GM23338 (cell line): ENCODE results near the gene COQ6. TPM values are rescaled to one million over a fixed set of nuclear protein-coding genes. Genes with fewer than 3 reads are reported as not detected.

ENCODE experiments used
- ATAC-seq: fragments of 200-7000 bp; cut with Tn5 transposase; 3 replicates; pipeline ENCODE4 v1.9.1; 2020
- DNase-seq: peaks from one replicate; pipeline ENCODE4 v3.0.0-alpha.2; 2015; ENCODE audit warnings: low spot score
- H2AFZ ChIP-seq: fragments of 200-600 bp; sonication (generic); 2 replicates; pipeline ENCODE4 v1.8.0; 2016; ENCODE audit warnings: antibody characterized with exemption, mild to moderate bottlenecking, moderate library complexity
- H3F3A ChIP-seq: fragments of 200-600 bp; sonication (generic); replicated peaks from 2 replicates; pipeline ENCODE4 v1.8.0; 2017; ENCODE audit warnings: antibody characterized with exemption, mixed run types, low read depth
- H3K27ac ChIP-seq: fragments of 200-600 bp; sonication (generic); 2 replicates; pipeline ENCODE4 v1.6.1; 2016; ENCODE audit warnings: low read depth
- H3K27me3 ChIP-seq: fragments of 200-600 bp; sonication (generic); 2 replicates; pipeline ENCODE4 v1.8.0; 2016; ENCODE audit warnings: mild to moderate bottlenecking, mixed run types, moderate library complexity; ENCODE audit not compliant: insufficient read depth
- H3K36me3 ChIP-seq: fragments of 200-600 bp; sonication (generic); 2 replicates; pipeline ENCODE4 v1.8.0; 2016; ENCODE audit warnings: mild to moderate bottlenecking; ENCODE audit not compliant: insufficient read depth
- H3K4me1 ChIP-seq: fragments of 200-600 bp; sonication (generic); 2 replicates; pipeline ENCODE4 v1.8.0; 2016; ENCODE audit warnings: mild to moderate bottlenecking, moderate library complexity; ENCODE audit not compliant: insufficient read depth
- H3K4me2 ChIP-seq: fragments of 200-600 bp; sonication (generic); 2 replicates; pipeline ENCODE4 v1.7.1; 2017; ENCODE audit warnings: mixed run types
- H3K4me3 ChIP-seq: fragments of 200-600 bp; sonication (generic); 2 replicates; pipeline ENCODE4 v1.6.1; 2016; ENCODE audit warnings: mixed run types
- H3K79me2 ChIP-seq: fragments of 200-600 bp; sonication (generic); replicated peaks from 2 replicates; pipeline ENCODE4 v1.8.0; 2017; ENCODE audit warnings: mild to moderate bottlenecking; ENCODE audit not compliant: insufficient read depth
- H3K9me2 ChIP-seq: fragments of 200-600 bp; sonication (generic); 2 replicates; pipeline ENCODE4 v1.8.0; 2017; ENCODE audit not compliant: insufficient read depth
- H4K20me1 ChIP-seq: fragments of 200-600 bp; sonication (generic); replicated peaks from 2 replicates; pipeline ENCODE4 v1.8.0; 2017; ENCODE audit warnings: mild to moderate bottlenecking; ENCODE audit not compliant: insufficient read depth
- H3K27ac Mint-ChIP-seq: 2 replicates; pipeline ENCODE4 v1.8.0; 2020; ENCODE audit warnings: inconsistent platforms, mild to moderate bottlenecking, moderate library complexity, mixed read lengths
- H3K27me3 Mint-ChIP-seq: 3 replicates; pipeline ENCODE4 v1.8.0; 2022; ENCODE audit warnings: low read depth, mild to moderate bottlenecking, moderate library complexity, mixed read lengths, inconsistent platforms; ENCODE audit not compliant: insufficient read depth, poor library complexity
- H3K36me3 Mint-ChIP-seq: 3 replicates; pipeline ENCODE4 v1.8.0; 2021; ENCODE audit warnings: low read depth, mild to moderate bottlenecking, inconsistent platforms, moderate library complexity, mixed read lengths
- H3K4me1 Mint-ChIP-seq: 3 replicates; pipeline ENCODE4 v1.8.0; 2020; ENCODE audit warnings: mild to moderate bottlenecking, inconsistent platforms, mixed read lengths
- H3K4me3 Mint-ChIP-seq: 3 replicates; pipeline ENCODE4 v1.8.0; 2021; ENCODE audit warnings: moderate library complexity, mild to moderate bottlenecking, inconsistent platforms, mixed read lengths
- H3K9me3 Mint-ChIP-seq: 3 replicates; pipeline ENCODE4 v1.8.0; 2020; ENCODE audit warnings: moderate library complexity, mild to moderate bottlenecking, inconsistent platforms, mixed read lengths
- CREB1 ChIP-seq: fragments of 250-450 bp; sonication (Bioruptor Pico); IDR thresholded peaks from 2 replicates; pipeline ENCODE4 v1.5.0; 2020; ENCODE audit warnings: low read depth, mild to moderate bottlenecking, moderate library complexity
- JUNB ChIP-seq: IDR thresholded peaks from one replicate; pipeline ENCODE4 v1.6.1; 2016; ENCODE audit warnings: antibody characterized with exemption; ENCODE audit not compliant: unreplicated experiment
- POLR2AphosphoS5 ChIP-seq: IDR thresholded peaks from 2 replicates; pipeline ENCODE4 v1.6.1; 2016; ENCODE audit warnings: antibody characterized with exemption, low read depth
- STAT1 ChIP-seq: IDR thresholded peaks from one replicate; pipeline ENCODE4 v1.6.1; 2016; ENCODE audit warnings: antibody characterized with exemption; ENCODE audit not compliant: unreplicated experiment
- ZNF462 ChIP-seq: fragments of 250-450 bp; sonication (Bioruptor Pico); IDR thresholded peaks from 2 replicates; pipeline ENCODE4 v1.5.0; 2020; ENCODE audit warnings: mild to moderate bottlenecking, moderate library complexity
- polyA plus RNA-seq: library from polyadenylated mRNA; unstranded; fragments of >200 nt; fragmentation: Nextera tagmentation; extraction: Ambion mirVana; gene quantifications from 2 replicates; pipeline ENCODE4 v1.2.1, GENCODE V29; 2016
- total RNA-seq: library from RNA; depleted of rRNA; stranded (reverse); fragments of >200 nt; shearing (Covaris generic); gene quantifications from 2 replicates; pipeline ENCODE4 v1.2.3, GENCODE V29; 2014

The COQ6 gene
- total and polyA plus RNA-seq, 2 experiments from 2014 or later = 6.8 to 13.8 TPM

GRCh38 chr14:73943083-73943482 is 7.0 kb upstream of the COQ6 start:
- H3K36me3 ChIP-seq = no peaks in the 10 kb centered on the region
- Mint-ChIP-seq H3K27me3 (no peaks in the 10 kb centered on the region), H3K36me3 (no peaks in the 10 kb centered on the region), H3K9me3 (no peaks in the 10 kb centered on the region), H3K4me1 (no peaks in the 10 kb centered on the region), H3K4me3 (no peak overlapping the region), H3K27ac (no peak overlapping the region)
- H2AFZ ChIP-seq = no peak overlapping the region
- no peaks in the 10 kb centered on the region for H3K79me2 ChIP-seq
- TF ChIP-seq POLR2AphosphoS5 = no peak
- TF ChIP-seq ZNF462 (CRISPR knock-in tag) = no peak
- H4K20me1 ChIP-seq = no peaks in the 10 kb centered on the region
- ATAC-seq (no peak), DNase-seq (no peak)
- no peak overlapping the region for H3K4me3 ChIP-seq
- H3F3A ChIP-seq = no peaks in the 10 kb centered on the region
- no peak overlapping the region for H3K27ac ChIP-seq
- no peaks in the 10 kb centered on the region for H3K27me3 ChIP-seq
- H3K9me2 ChIP-seq = no peaks in the 10 kb centered on the region
- no peaks in the 10 kb centered on the region for H3K4me1 ChIP-seq
- no peak overlapping the region for H3K4me2 ChIP-seq

- H4K20me1 ChIP-seq = 0 out of 2 replicates have a peak, but pooled peaks cover 3% of the 10 kb centered on the region
- Mint-ChIP-seq H3K36me3 (no peaks in the 10 kb centered on the region), H3K9me3 (no peaks in the 10 kb centered on the region), H3K27me3 (no peaks in the 10 kb centered on the region), H3K4me3 (no peak overlapping the region), H3K4me1 (no peaks in the 10 kb centered on the region), H3K27ac (no peak overlapping the region)
- H3K79me2 ChIP-seq = no peaks in the 10 kb centered on the region
- no peaks in the 10 kb centered on the region for H3K36me3 ChIP-seq
- no peak overlapping the region for H3K4me3 ChIP-seq
- no peak overlapping the region for H3K4me2 ChIP-seq
- no peak overlapping the region for H3K27ac ChIP-seq
- DNase-seq (no peak), ATAC-seq (no peak)
- H3F3A ChIP-seq = no peaks in the 10 kb centered on the region
- H3K9me2 ChIP-seq = no peaks in the 10 kb centered on the region
- no peaks in the 10 kb centered on the region for H3K27me3 ChIP-seq
- H3K4me1 ChIP-seq = no peaks in the 10 kb centered on the region
- no peak overlapping the region for H2AFZ ChIP-seq
- TF ChIP-seq ZNF462 (CRISPR knock-in tag) = no peak
- TF ChIP-seq POLR2AphosphoS5 = no peak
- TF ChIP-seq CREB1 (CRISPR knock-in tag) = no peak
- TF ChIP-seq STAT1 = no peak
- no peak for TF ChIP-seq JUNB
Measured at GRCh38 chr14:73944432-73945158, 5.5 kb upstream of the COQ6 start.
